Stimulated activated CD4-positive, alpha-beta T cell treated with anti-CD3 and anti-CD28 coated beads, TNF-alpha, amount 100 ng/mL, for 24 hours (primary cell): ENCODE results near the gene NSUN7.

Experiments
- DNase-seq, 3 experiments: peaks; one replicate each; pipeline ENCODE4 v3.0.0-alpha.2; 2020; ENCODE audit warnings: low read depth in 3 of 3

Gene NSUN7

GRCh38 chr4:40734497-40734896 is 15.3 kb upstream of the NSUN7 start:
- no peak for DNase-seq

- DNase-seq, result no peak
Observed at GRCh38 chr4:40736910-40737309, 12.8 kb upstream of the NSUN7 start.

- DNase-seq, result no peak
Observed at GRCh38 chr4:40737879-40738278, 11.9 kb upstream of the NSUN7 start.

- DNase-seq, result no peak
Observed at GRCh38 chr4:40739347-40739746, 10.4 kb upstream of the NSUN7 start.

- DNase-seq, result no peak
Observed at GRCh38 chr4:40744218-40744617, 5.5 kb upstream of the NSUN7 start.

- no peak for DNase-seq
Observed at GRCh38 chr4:40745285-40745984, 4.3 kb upstream of the NSUN7 start.

- DNase-seq, result no peak
Observed at GRCh38 chr4:40747207-40747835, 2.4 kb upstream of the NSUN7 start.

GRCh38 chr4:40750461-40751258 is 905 bp downstream of the NSUN7 start:
- DNase-seq, result no peak

GRCh38 chr4:40755616-40756015 is 5.9 kb downstream of the NSUN7 start:
- no peak for DNase-seq

- peak in 1 of 3 experiments; percentile 21 for DNase-seq
Observed at GRCh38 chr4:40763228-40763716, 13.5 kb downstream of the NSUN7 start.

GRCh38 chr4:40769266-40769665 is 19.5 kb downstream of the NSUN7 start:
- DNase-seq, result no peak

- no peak for DNase-seq
Observed at GRCh38 chr4:40778090-40778489, 28.3 kb downstream of the NSUN7 start.

- no peak for DNase-seq
Observed at GRCh38 chr4:40782876-40783275, 33.1 kb downstream of the NSUN7 start.

- DNase-seq, result no peak
Observed at GRCh38 chr4:40785727-40786126, 36.0 kb downstream of the NSUN7 start.

GRCh38 chr4:40788331-40788730 is 38.6 kb downstream of the NSUN7 start:
- DNase-seq, result no peak

GRCh38 chr4:40789031-40789430 is 39.3 kb downstream of the NSUN7 start:
- DNase-seq, result no peak

- no peak for DNase-seq
Observed at GRCh38 chr4:40789771-40790170, 40.0 kb downstream of the NSUN7 start.

- no peak for DNase-seq
Observed at GRCh38 chr4:40800064-40800463, 50.3 kb downstream of the NSUN7 start.

GRCh38 chr4:40804598-40804997 is 54.8 kb downstream of the NSUN7 start:
- DNase-seq, result no peak

- no peak for DNase-seq
Observed at GRCh38 chr4:40808926-40809457, 59.2 kb downstream of the NSUN7 start.

- no peak for DNase-seq
Observed at GRCh38 chr4:40811956-40812355, 62.2 kb downstream of the NSUN7 start.

- no peak for DNase-seq
Observed at GRCh38 chr4:40812386-40812785, 62.6 kb downstream of the NSUN7 start.
